K562 (cell line): ENCODE results near the gene SOAT2. TPM values are rescaled to one million over a fixed set of nuclear protein-coding genes. Genes with fewer than 3 reads are reported as not detected.

Experiments
- ATAC-seq: fragments of 200-7000 bp; cut with Tn5 transposase; 3 replicates; pipeline ENCODE4 v1.9.1; 2020; ENCODE audit warnings: moderate library complexity
- BruUV-seq: library from RNA; stranded (reverse); fragments of 400-500 nt; replicated peaks from 2 replicates; lab custom pipeline; 2021; lab: Mats Ljungman, UMichigan
- CTCF ChIA-PET: fragments of 300-600 bp; formaldehyde crosslinking; extraction: SDS; loops from one replicate; lab custom pipeline; 2021; ENCODE audit warnings: low intra/inter-chr PET ratio; lab: Yijun Ruan, JAX
- POLR2A ChIA-PET: fragments of 300-600, 350-650 bp; sonication (Branson Sonifier 250); formaldehyde crosslinking; extraction: SDS; loops from one replicate; lab custom pipeline; 2021; ENCODE audit warnings: antibody characterized with exemption, inconsistent platforms; lab: Yijun Ruan, JAX
- DNase-seq, 4 experiments: peaks; one replicate each; pipeline versions ENCODE4 v3.0.0 to v3.0.0-alpha.2; 2011 to 2018; ENCODE audit warnings: low spot score in 3 of 4, mixed read lengths in 3 of 4; ENCODE audit errors: extremely low read depth in 1 of 4
- FAIRE-seq: peaks from 2 replicates; lab custom pipeline; 2011; peaks lifted over from hg19 to GRCh38; lab: Jason Lieb, UNC
- H2AFZ ChIP-seq: 2 replicates; pipeline ENCODE4 v1.6.0; 2011; ENCODE audit warnings: low read depth, low read length, control low read depth, inconsistent platforms
- H3K27ac ChIP-seq: fragments of 200-600 bp; 3 replicates; pipeline ENCODE4 v1.8.0; 2011; ENCODE audit warnings: low read depth, mild to moderate bottlenecking, control low read depth, inconsistent platforms, low read length, moderate library complexity, mixed read lengths; ENCODE audit errors: extremely low read depth
- H3K27me3 ChIP-seq, 2 experiments: fragments of 300-600 bp in 1 of 2; 2 replicates in 1 of 2; 3 replicates in 1 of 2; pipeline versions ENCODE4 v1.6.0 to v1.8.0; 2011; ENCODE audit warnings: inconsistent platforms in 2 of 2, low read length in 2 of 2, mild to moderate bottlenecking in 1 of 2, mixed read lengths in 1 of 2, moderate library complexity in 1 of 2; ENCODE audit not compliant: control insufficient read depth in 2 of 2, insufficient read depth in 2 of 2
- H3K36me3 ChIP-seq: fragments of 300-600 bp; 3 replicates; pipeline ENCODE4 v1.8.0; 2011; ENCODE audit warnings: mild to moderate bottlenecking, low read length, inconsistent platforms; ENCODE audit not compliant: control insufficient read depth, insufficient read depth
- H3K4me1 ChIP-seq, 2 experiments: fragments of 200-600 bp in 1 of 2; replicated peaks in 1 of 2; 2 replicates in 1 of 2; 3 replicates in 1 of 2; pipeline versions ENCODE4 v1.5.1 to v1.8.0; 2011; ENCODE audit warnings: inconsistent platforms in 2 of 2, low read length in 2 of 2, mild to moderate bottlenecking in 1 of 2, mixed read lengths in 1 of 2, moderate library complexity in 1 of 2; ENCODE audit not compliant: control insufficient read depth in 2 of 2, insufficient read depth in 2 of 2
- H3K4me2 ChIP-seq: 2 replicates; pipeline ENCODE4 v1.6.1; 2011; ENCODE audit warnings: low read length, control low read depth, inconsistent platforms, mixed read lengths; ENCODE audit not compliant: insufficient read depth
- H3K4me3 ChIP-seq: fragments of 200-600 bp; sonication (generic), shearing (Covaris generic); 2 replicates; pipeline ENCODE4 v1.5.1; 2016; ENCODE audit warnings: control low read depth, inconsistent platforms
- H3K79me2 ChIP-seq: fragments of 200-600 bp; 3 replicates; pipeline ENCODE4 v1.8.0; 2011; ENCODE audit warnings: low read length, inconsistent platforms; ENCODE audit not compliant: control insufficient read depth, insufficient read depth
- H3K9ac ChIP-seq, 2 experiments: 2 replicates each; pipeline versions ENCODE4 v1.6.0 to v1.6.1; 2011; ENCODE audit warnings: low read depth in 2 of 2, low read length in 2 of 2, control low read depth in 1 of 2, inconsistent platforms in 1 of 2, mild to moderate bottlenecking in 1 of 2, mixed read lengths in 1 of 2; ENCODE audit not compliant: insufficient read depth in 1 of 2
- H3K9me1 ChIP-seq: one replicate; pipeline ENCODE4 v1.6.0; 2011; ENCODE audit warnings: inconsistent platforms, mild to moderate bottlenecking, low read length, moderate library complexity; ENCODE audit not compliant: control insufficient read depth, insufficient read depth
- H3K9me3 ChIP-seq: replicated peaks from 2 replicates; pipeline ENCODE4 v1.5.1; 2011; ENCODE audit warnings: low read depth, low read length, inconsistent platforms; ENCODE audit not compliant: control insufficient read depth, insufficient read depth
- H4K20me1 ChIP-seq: replicated peaks from 2 replicates; pipeline ENCODE4 v1.6.1; 2011; ENCODE audit warnings: low read length, inconsistent platforms, mixed read lengths; ENCODE audit not compliant: control insufficient read depth, insufficient read depth
- AFF1 ChIP-seq, 2 experiments: fragments of 450-650 bp; IDR thresholded peaks; 2 replicates each; pipeline ENCODE4 v1.6.1; 2018; ENCODE audit warnings: mild to moderate bottlenecking in 2 of 2, low read depth in 1 of 2; ENCODE audit not compliant: partially characterized antibody in 2 of 2
- EP400 ChIP-seq: fragments of 450-650 bp; IDR thresholded peaks from 2 replicates; pipeline ENCODE4 v1.6.1; 2017; ENCODE audit warnings: antibody characterized with exemption, mild to moderate bottlenecking, moderate library complexity
- FOXO4 ChIP-seq: fragments of 450-650 bp; formaldehyde crosslinking; IDR thresholded peaks from 2 replicates; pipeline ENCODE4 v1.4.0; 2020; ENCODE audit warnings: mild to moderate bottlenecking, moderate library complexity
- KLF10 ChIP-seq: fragments of 250-450 bp; sonication (Bioruptor Pico); IDR thresholded peaks from 2 replicates; pipeline ENCODE4 v1.6.1; 2021; ENCODE audit warnings: matching md5 sums
- TOE1 ChIP-seq, 2 experiments: fragments of 450-650 bp in 1 of 2; sonication (generic) in 1 of 2; formaldehyde crosslinking in 1 of 2; IDR thresholded peaks; 2 replicates each; pipeline versions ENCODE4 v1.7.1 to v1.8.0; 2016 to 2022; ENCODE audit warnings: borderline replicate concordance in 2 of 2, mild to moderate bottlenecking in 2 of 2, antibody characterized with exemption in 1 of 2, inconsistent platforms in 1 of 2, low read depth in 1 of 2, missing genetic modification reagents in 1 of 2, moderate library complexity in 1 of 2
- ZC3H11A ChIP-seq: IDR thresholded peaks from 2 replicates; pipeline ENCODE4 v1.6.1; 2012; ENCODE audit warnings: low read depth, low read length, improper control_type of control experiment
- ZNF174 ChIP-seq: fragments of 250-450 bp; sonication (Bioruptor Pico); IDR thresholded peaks from 2 replicates; pipeline ENCODE4 v1.4.0; 2020; ENCODE audit warnings: mild to moderate bottlenecking
- in situ Hi-C: fragments of 300-500 bp; cut with MboI; formaldehyde crosslinking; loops from 4 replicates; pipeline ENCODE4 v1.15.0; 2018; ENCODE audit warnings: inconsistent platforms, mixed read lengths
- intact Hi-C: fragments of 100-400 bp; cut with micrococcal nuclease; formaldehyde crosslinking; loops from 2 replicates; pipeline ENCODE4 v1.14.2; 2022
- polyA plus RNA-seq, 8 experiments: library from polyadenylated mRNA; depleted of rRNA in 4 of 8; stranded (reverse) in 5 of 8; unstranded in 3 of 8; fragments of >200 nt; fragmentation: Nextera tagmentation in 2 of 8; fragmentation: Illumina TruSeq in 1 of 8; extraction: Ambion mirVana in 2 of 8; extraction: Trizol in 1 of 8; gene quantifications; 2 replicates each; pipeline versions ENCODE4 v1.2.1 to v1.2.3, GENCODE V29; 2011 to 2014; ENCODE audit warnings: inconsistent platforms in 1 of 8, missing spikeins in 1 of 8
- total RNA-seq, 7 experiments: library from RNA; depleted of rRNA in 6 of 7; stranded (reverse); fragments of >200 nt in 6 of 7; fragmentation: Illumina TruSeq in 2 of 7; extraction: Trizol in 2 of 7; gene quantifications; 2 replicates each; pipeline versions ENCODE4 v1.2.1 to v1.2.3, GENCODE V29; 2011 to 2021; ENCODE audit warnings: low replicate concordance in 1 of 7
- TF ChIP-seq, protein P1 (sequence below): fragments of 250-450 bp; sonication (Bioruptor Pico); IDR thresholded peaks from 2 replicates; pipeline ENCODE4 v1.8.0; 2022; ENCODE audit warnings: moderate library complexity, mild to moderate bottlenecking, inconsistent platforms
- TF ChIP-seq, protein P2 (sequence below), 2 experiments: IDR thresholded peaks in 1 of 2; conservative IDR thresholded peaks in 1 of 2; 2 replicates each; pipeline ENCODE4 v1.6.1; 2016; ENCODE audit warnings: low read depth in 2 of 2, mild to moderate bottlenecking in 1 of 2, missing compliant biosample characterization in 1 of 2, missing genetic modification characterization in 1 of 2, moderate library complexity in 1 of 2

SOAT2 gene
- total and polyA plus RNA-seq, 9 of the 15 experiments (the other 6 are each of a cell fraction or from before 2014, with no cell fraction given): 0.04 TPM; not detected in 8

DNA sequence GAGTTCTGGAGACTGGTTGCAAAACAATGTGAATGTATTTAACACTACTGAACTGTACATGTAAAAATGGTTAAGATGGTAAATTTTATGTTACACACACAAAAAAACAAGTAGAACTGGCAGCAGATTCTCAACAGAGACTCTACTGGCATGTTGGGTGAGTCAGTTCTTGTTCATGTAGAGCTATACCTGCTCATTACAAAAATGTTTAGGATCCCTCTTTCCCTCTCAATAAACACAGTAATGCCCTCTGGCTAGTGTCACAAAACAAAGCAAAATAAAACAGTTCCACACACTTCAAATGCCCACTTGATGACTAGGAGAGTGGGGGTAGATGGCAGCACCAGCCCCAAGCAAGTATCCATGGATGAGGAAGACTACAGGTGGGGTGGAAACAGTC, 63.6 kb downstream of the SOAT2 start:
- Histone ChIP-seq H4K20me1 (no peaks in the 10 kb centered on the region), H3K4me1 (peaks cover 9 to 12% of the 10 kb centered on the region in 2 experiments), H3K36me3 (no peaks in the 10 kb centered on the region), H3K4me3 (no peak overlapping the region)
- in situ Hi-C loops: no loop called here
- TF ChIP-seq EP400 (no peak), KLF10 (CRISPR knock-in tag) (no peak), TOE1 (IDR thresholded peaks at IDR 0.05; ENCODE audit: borderline replicate concordance) (no peak), TOE1 (CRISPR knock-in tag; IDR thresholded peaks at IDR 0.05; ENCODE audit: borderline replicate concordance, low read depth) (no peak), ZNF174 (CRISPR knock-in tag) (no peak), FOXO4 (CRISPR knock-in tag) (no peak), AFF1 (IDR thresholded peaks at IDR 0.05; ENCODE audit: low read depth in 1 of 2, partially characterized antibody in 2 of 2) (no peak), ZC3H11A (no peak)
- TF ChIP-seq, protein P1, sequence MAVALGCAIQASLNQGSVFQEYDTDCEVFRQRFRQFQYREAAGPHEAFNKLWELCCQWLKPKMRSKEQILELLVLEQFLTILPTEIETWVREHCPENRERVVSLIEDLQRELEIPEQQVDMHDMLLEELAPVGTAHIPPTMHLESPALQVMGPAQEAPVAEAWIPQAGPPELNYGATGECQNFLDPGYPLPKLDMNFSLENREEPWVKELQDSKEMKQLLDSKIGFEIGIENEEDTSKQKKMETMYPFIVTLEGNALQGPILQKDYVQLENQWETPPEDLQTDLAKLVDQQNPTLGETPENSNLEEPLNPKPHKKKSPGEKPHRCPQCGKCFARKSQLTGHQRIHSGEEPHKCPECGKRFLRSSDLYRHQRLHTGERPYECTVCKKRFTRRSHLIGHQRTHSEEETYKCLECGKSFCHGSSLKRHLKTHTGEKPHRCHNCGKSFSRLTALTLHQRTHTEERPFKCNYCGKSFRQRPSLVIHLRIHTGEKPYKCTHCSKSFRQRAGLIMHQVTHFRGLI: no peak
- TF ChIP-seq, protein P2, sequence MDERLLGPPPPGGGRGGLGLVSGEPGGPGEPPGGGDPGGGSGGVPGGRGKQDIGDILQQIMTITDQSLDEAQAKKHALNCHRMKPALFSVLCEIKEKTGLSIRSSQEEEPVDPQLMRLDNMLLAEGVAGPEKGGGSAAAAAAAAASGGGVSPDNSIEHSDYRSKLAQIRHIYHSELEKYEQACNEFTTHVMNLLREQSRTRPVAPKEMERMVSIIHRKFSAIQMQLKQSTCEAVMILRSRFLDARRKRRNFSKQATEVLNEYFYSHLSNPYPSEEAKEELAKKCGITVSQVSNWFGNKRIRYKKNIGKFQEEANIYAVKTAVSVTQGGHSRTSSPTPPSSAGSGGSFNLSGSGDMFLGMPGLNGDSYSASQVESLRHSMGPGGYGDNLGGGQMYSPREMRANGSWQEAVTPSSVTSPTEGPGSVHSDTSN (CRISPR knock-in tag; IDR thresholded peaks at IDR 0.05; ENCODE audit: low read depth): no peak
- TF ChIP-seq, protein P2 (tag; conservative IDR thresholded peaks at IDR 0.05; ENCODE audit: low read depth): no peak
- TF ChIP-seq, all 486 proteins: peak for 0
- ChIA-PET POLR2A (no interaction called here), CTCF (no interaction called here)
- Histone ChIP-seq H3K9me3 (no peaks in the 10 kb centered on the region), H3K9ac (no peak overlapping the region), H3K4me2 (no peak overlapping the region), H3K27ac (no peak overlapping the region), H2AFZ (no peak overlapping the region), H3K9me1 (no peaks in the 10 kb centered on the region), H3K27me3 (no peaks in the 10 kb centered on the region), H3K79me2 (no peaks in the 10 kb centered on the region)
- no TSS peak for BruUV-seq
- no peak for FAIRE-seq
- ATAC-seq: no peak
- intact Hi-C loops: no loop called here
- DNase-seq: no peak
